Measurements from ENCODE around the gene AKT1S1.

GRCh38 chr19:49887665-49888509 is 10.7 kb upstream of the AKT1S1 start:
- no peak for TF ChIP-seq MLX (CRISPR knock-in tag; IDR thresholded peaks at IDR 0.05)
- TF ChIP-seq YY1 (IDR thresholded peaks at IDR 0.05; ENCODE audit: insufficient read depth, insufficient replicate concordance, low read depth, low read length): no peak
- TF ChIP-seq SP5 (CRISPR knock-in tag; IDR thresholded peaks at IDR 0.05; ENCODE audit: borderline replicate concordance, low read depth): no peak
